NCI-H2029 treated with DMSO at 0.1 percent for 48 hours (cell line): ENCODE measurements around the gene POU6F1.

Experiments
- DNase-seq: peaks from one replicate; lab custom pipeline; 2025; lab: John Stamatoyannopoulos, UW

The POU6F1 gene

GRCh38 chr12:51196547-51196946 is 21.3 kb downstream of the POU6F1 start:
- DNase-seq: no peak

DNA sequence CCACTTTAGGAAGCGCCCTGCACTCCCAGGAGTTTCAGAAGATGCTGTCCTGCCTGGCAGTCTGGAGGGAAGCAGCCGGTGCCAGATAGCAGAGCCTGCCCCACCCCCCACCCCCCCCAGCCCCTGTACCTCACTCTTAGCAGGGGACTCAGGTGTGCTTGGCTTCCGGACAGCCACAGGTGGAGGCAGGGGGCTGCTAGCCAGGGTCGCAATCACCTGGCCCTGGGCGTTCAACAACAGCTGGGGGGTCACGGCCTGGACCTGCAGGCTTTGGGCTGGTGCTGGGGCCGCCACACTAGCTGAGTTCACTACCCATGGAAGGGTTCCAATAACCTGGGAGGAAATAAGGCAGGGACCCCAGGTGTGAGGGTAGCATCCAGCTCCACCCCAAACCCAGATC is 22.0 kb downstream of the POU6F1 start:
- DNase-seq: no peak

- no peak for DNase-seq
Observed at GRCh38 chr12:51192284-51192671, 25.6 kb downstream of the POU6F1 start.

GRCh38 chr12:51191516-51192283 is 26.2 kb downstream of the POU6F1 start:
- DNase-seq: no peak

- no peak for DNase-seq
Observed at GRCh38 chr12:51190820-51191219, 27.0 kb downstream of the POU6F1 start.

DNA sequence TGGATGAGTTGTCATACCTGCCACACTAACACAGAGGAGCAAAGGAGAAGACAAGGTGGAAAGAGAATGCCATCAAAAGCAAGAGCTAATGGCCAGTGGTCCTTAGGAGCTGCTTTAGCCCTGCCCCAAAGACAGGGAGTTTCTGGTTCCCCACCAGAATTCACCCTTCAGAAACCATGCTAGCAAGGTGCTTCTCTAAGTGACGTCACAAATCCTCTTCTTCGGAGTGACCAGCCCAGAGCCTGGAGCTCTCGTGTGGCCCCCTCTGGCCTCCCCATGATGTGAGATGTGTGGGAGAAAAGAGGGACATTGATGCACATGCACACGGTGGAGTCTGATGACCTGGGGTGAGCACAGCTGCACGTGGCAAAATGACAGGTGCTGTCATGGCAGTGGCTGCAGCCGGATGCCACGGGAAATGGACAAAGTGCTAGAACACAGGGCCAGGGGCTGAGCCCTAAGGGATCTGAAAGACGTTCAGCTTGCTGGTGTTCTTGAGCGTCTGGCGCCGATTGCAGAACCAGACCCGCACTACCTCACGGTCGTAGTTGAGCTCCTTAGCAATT is 28.0 kb downstream of the POU6F1 start:
- no peak for DNase-seq

- no peak for DNase-seq
Observed at GRCh38 chr12:51188359-51189051, 29.4 kb downstream of the POU6F1 start.

DNA sequence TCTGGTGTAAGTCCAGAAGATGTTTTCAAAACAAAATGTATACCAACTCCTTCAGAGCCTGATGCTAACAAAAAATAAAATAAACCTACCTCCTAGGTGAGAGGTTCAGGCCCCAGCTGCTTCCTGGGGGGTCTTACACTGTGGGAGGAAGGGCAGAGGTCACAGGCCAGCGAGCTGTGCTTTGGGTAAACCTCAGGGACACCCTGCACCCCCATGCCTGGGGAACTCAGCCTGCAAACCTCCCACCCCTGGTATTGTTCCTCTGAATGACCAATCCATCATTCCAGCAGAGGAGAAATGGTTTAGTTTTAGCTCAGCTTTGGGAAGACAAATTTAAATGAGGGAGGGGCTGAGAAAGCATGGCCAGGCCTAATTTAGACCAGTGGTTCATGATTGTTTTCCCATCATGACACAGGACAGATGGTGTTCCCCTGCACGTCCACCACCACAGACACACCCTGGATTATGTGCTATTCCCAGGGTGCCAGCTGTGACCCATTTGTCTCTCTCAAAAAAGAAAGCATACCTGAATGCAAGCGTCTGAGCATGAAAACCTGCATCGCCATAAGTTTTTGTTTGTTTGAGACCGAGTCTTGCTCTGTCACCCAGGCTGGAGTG is 30.4 kb downstream of the POU6F1 start:
- DNase-seq: no peak

DNA sequence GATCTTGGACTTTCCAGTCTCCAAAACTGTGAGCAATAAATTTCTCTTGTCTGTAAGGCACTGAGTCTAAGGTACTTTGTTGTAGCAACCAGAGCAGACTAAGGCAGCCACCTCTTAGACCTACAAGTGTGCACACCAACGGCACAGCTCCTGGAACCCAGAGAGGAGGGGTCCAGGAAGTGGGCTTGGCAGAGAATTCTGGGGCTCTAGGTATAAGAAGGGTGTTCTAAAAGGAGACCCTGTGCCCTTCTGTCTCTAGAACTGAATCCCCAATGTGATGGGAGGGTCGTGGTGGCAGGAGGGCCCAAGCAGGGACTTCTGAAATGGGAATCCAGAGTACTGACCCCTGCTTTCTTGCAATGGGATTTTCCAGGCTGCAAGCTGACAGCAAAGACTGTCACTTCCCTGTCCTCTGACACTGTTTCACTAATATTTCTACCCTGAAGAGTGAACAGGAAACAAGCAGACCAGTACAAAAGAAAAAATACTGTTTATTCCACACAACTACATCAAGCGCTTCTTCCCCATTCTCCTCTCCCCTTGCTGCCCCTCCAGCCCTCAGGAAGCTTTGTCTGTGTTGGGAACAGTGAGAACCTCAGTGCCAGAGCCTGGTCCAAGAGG is 31.3 kb downstream of the POU6F1 start:
- DNase-seq: no peak

DNA sequence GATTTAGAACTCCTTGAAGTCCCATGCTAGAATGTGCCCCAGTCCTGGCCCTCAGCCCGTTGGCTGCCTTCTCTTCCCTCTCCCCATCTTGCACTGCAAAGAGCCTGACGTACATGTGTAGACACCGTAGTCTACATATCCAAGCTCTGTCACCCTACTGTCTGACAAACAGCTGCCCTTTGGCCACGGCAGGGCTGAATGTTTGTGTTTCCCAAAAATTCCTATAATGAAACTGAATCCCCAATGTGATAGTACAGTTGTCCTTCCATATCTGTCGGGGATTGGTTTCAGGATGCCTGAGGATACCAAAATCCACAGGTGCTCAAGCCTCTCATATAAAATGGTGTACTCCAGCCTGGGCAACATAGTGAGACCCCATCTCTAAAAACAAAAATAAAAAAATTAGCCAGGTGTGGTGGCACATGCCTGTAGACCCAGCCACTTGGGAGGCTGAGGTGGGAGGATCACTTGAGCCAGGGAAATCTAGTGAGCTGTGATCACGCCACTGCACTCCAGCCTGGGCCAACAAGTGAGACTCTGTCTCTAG is 32.6 kb downstream of the POU6F1 start:
- DNase-seq: no peak

GRCh38 chr12:51183816-51184215 is 34.0 kb downstream of the POU6F1 start:
- DNase-seq: peak; percentile 87

DNA sequence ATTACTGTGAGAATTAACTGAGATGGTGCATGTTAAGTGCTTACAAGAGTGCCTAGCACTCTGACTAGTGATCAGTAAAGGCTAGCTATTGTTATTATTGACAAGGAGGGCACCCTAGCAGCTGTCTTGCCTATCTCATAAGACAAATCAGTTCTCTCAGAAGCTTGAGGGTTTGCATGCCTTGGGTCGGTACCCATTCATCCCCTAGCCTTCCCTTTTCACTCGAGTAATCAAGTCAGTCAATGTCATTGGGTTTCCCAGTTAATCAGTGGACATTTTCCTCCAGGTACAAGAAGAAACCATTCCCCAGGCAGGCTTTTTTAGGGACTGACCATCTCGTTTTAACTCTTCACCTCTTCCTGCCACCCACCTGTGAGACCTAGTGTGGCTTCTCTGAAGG is 34.5 kb downstream of the POU6F1 start:
- DNase-seq: no peak

DNA sequence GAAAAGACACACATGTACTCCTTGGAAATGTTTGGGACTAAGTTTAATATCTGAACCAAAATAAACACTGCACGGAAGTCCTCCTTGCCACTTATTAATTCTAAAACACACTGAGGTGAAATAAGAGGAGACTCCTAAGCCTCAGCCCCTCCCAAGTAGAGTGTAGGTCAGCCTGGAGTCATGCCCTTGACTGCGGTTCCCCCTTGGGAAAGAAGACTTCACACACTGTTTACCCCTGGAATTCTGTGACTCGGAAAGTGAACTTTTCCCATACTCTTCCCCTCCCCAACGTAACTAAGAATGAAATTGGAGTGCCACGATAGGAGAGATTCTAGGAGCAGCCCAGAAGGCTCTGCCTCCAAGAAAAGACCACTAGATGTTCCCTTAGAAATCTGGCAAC is 36.3 kb downstream of the POU6F1 start:
- DNase-seq: no peak

DNA sequence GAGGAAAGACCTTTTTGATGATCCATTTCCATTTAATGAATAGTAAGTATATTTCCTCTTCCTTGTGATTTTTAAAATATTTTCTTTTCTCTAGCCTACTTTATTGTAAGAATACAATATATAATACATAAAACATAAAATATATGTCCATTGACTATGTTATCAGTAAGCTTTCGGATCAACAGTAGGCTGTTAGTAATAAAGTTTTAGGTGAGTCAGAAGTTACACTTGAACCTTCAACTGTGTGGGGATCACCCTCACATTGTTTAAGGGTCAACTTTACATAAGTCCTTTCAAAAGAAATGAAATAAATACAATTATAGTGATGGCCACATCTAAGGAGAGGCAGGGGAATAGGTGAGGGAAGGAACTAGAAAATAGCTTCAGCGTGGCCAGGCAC is 40.0 kb downstream of the POU6F1 start:
- DNase-seq: no peak

DNA sequence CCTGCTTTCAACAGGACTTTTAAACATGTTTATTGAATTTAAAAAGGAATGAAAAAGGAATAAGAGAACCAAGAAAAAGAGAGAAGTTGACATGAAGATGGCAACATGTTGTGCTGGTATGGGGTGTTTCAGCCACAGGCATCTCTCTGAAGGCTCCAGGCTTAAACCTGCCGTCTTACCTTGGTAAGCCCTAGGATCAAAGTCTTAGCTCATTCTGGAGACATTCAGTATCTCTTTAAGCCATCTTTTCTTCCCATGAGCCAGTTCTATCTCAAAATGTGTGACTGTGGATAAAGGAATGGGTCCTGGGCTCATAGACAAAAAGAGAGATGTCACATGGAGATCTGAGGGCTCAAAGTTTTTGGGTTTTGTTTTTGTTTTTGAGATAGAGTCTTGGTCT is 43.4 kb downstream of the POU6F1 start:
- DNase-seq: no peak

- DNase-seq: peak; percentile 88
Observed at GRCh38 chr12:51172515-51173431, 45.1 kb downstream of the POU6F1 start, which contains the start of gene TFCP2. Gene TFCP2 (minus strand): TSS chr12:51173135. CDS start chr12:51172422, 713 bp downstream.

GRCh38 chr12:51171884-51172514 is 45.9 kb downstream of the POU6F1 start:
- DNase-seq: no peak

GRCh38 chr12:51163795-51164194 is 54.1 kb downstream of the POU6F1 start:
- no peak for DNase-seq

- DNase-seq: no peak
Observed at GRCh38 chr12:51162217-51162616, 55.6 kb downstream of the POU6F1 start.

GRCh38 chr12:51160814-51161459 is 56.9 kb downstream of the POU6F1 start:
- no peak for DNase-seq
